Breast epithelium (tissue), 3 donors: Measurements from ENCODE around the gene TTLL11.

Source experiments
- CTCF ChIP-seq, 3 donors: fragments of 450-650 bp; IDR thresholded peaks; one replicate each; pipeline ENCODE4 v1.5.1; 2016 to 2017; ENCODE audit warnings: antibody characterized with exemption in 3 of 3, mild to moderate bottlenecking in 3 of 3, moderate library complexity in 3 of 3
- POLR2AphosphoS5 ChIP-seq, 3 donors: sonication (generic); formaldehyde crosslinking; IDR thresholded peaks; one replicate each; pipeline ENCODE4 v1.6.1; 2017; ENCODE audit warnings: antibody characterized with exemption in 3 of 3

- TF ChIP-seq CTCF (IDR thresholded peaks at IDR 0.05) = no peak
- TF ChIP-seq POLR2AphosphoS5 (IDR thresholded peaks at IDR 0.05) = no peak
Measured at GRCh38 chr9:122065923-122066629, 27.0 kb downstream of the TTLL11 start.
